Measurements from ENCODE around the gene NBDY. TPM values are rescaled to one million over a fixed set of nuclear protein-coding genes. Genes with fewer than 3 reads are reported as not detected.

NBDY gene
- total and polyA plus RNA-seq, 2 of the 13 experiments (the other 11 are each of a cell fraction or from before 2014, with no cell fraction given), result 1.4 to 1.7 TPM

DNA sequence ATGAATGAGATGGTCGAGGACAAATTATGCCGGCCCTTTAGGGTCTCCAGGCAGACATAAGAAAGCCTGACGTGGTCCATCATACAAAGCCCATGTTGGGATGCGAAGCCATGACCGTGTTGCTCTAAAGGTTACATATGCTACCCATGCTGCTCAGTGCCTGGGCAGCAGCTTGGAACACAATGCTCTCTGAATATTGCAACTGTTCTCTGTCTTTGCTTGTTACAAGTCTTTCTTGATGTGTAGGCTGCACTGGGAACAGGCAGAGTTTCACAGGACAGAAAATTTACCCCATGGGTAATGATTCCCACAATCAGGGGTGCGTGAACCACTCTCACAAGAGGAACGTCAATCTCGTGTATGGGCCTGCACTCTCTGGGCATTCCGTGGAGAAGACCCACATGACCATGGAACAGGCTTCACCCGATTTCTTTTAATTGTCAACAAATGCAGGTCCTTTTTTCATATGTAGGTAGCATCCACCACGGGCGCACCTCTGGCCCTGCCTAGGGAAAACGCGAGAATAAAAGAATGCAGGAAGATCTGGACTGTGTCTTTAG is 66.3 kb downstream of the NBDY start:
- ATAC-seq (no peak), FAIRE-seq (no peak), DNase-seq (ENCODE audit: low spot score) (no peak)
- intact Hi-C loops (cut with micrococcal nuclease; ENCODE audit: unreplicated experiment) (no loop called here), in situ Hi-C loops (cut with HindIII; ENCODE audit: extremely low pct_ligation_motif_present, low pct_unique_long_range_greater_than_20kb) (no loop called here)
- no peak overlapping the region for H3K4me2 ChIP-seq (ENCODE audit: low read depth, low read length)
- BruUV-seq (replicated peaks), result no TSS peak
- POLR2A ChIA-PET, result no interaction called here
- no peak overlapping the region for H3K27ac ChIP-seq (ENCODE audit: extremely low read length, insufficient read depth, low read length)
- no peak overlapping the region for H3K9ac ChIP-seq (ENCODE audit: insufficient read depth, low read depth, low read length)
- no peak for TF ChIP-seq ATRX (CRISPR knock-in tag; IDR thresholded peaks at IDR 0.05; ENCODE audit: borderline replicate concordance)
- TF ChIP-seq, protein P1, sequence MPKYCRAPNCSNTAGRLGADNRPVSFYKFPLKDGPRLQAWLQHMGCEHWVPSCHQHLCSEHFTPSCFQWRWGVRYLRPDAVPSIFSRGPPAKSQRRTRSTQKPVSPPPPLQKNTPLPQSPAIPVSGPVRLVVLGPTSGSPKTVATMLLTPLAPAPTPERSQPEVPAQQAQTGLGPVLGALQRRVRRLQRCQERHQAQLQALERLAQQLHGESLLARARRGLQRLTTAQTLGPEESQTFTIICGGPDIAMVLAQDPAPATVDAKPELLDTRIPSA (CRISPR knock-in tag; IDR thresholded peaks at IDR 0.05; ENCODE audit: borderline replicate concordance), result no peak
- CTCF ChIA-PET (ENCODE audit: low intra/inter-chr PET ratio, low total read pairs), result no interaction called here
- H3K79me2 ChIP-seq (ENCODE audit: insufficient read depth, low read length), result no peaks in the 10 kb centered on the region
- no peaks in the 10 kb centered on the region for H3K27me3 ChIP-seq (ENCODE audit: control insufficient read depth in 1 of 2, insufficient read depth in 2 of 2, low read length in 2 of 2)
- H3K9me3 ChIP-seq (ENCODE audit: low read length), result no peaks in the 10 kb centered on the region
- H3K36me3 ChIP-seq (replicated peaks in 1 of 2; ENCODE audit: control insufficient read depth in 1 of 2, insufficient read depth in 2 of 2, low read length in 2 of 2), result no peaks in the 10 kb centered on the region
- WGBS (ENCODE audit: low lambda C conversion rate), result 52% methylated on average over 6 of the region's 14 CpGs
- H2AFZ ChIP-seq (ENCODE audit: low read length), result no peak overlapping the region
- H4K20me1 ChIP-seq (ENCODE audit: insufficient read depth, low read length), result no peaks in the 10 kb centered on the region
- no peaks in the 10 kb centered on the region for H3K4me1 ChIP-seq (ENCODE audit: insufficient read depth, low read length)
- H3K4me3 ChIP-seq (replicated peaks in 1 of 3; ENCODE audit: insufficient read depth in 1 of 3, low read depth in 2 of 3, low read length in 3 of 3), result no peak overlapping the region

DNA sequence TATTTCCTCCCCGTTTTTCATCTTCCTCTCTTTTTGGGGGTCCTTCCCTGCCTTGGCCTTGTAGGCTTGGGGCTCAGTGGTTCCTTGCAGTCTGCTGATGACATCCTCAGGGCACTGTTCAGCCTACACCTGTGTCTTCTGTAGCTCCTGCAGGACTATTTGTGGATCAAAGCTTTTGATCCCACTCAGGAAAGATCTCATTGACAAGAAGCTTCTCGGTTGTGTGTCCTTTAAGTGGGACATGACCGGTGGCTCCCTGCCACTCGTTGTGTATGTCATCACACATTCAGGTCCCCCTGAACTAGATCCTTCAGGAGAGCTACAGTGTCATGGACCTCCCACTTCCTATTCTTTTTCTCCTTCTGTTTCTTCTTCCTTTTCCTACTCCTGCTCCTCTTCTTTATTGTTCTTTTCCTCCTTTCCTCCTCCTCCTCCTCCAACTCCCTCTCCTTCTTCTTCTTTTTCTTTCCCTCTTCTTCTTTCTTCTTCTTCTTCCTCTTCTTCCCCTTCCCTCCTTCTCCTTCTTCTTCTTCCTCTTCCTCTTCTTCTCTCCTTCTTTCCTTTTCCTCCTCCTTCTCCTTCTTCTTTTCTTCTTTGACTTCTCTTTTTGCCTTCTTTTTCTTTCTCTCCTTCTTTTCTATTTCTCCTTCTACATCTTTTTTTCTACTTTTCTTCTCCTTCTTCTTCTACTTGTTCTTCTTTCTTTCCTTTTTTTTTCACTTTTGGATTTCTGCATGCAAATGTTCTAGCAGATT is 67.8 kb downstream of the NBDY start:
- in situ Hi-C loops (cut with HindIII; ENCODE audit: extremely low pct_ligation_motif_present, low pct_unique_long_range_greater_than_20kb) (no loop called here), intact Hi-C loops (cut with micrococcal nuclease; ENCODE audit: unreplicated experiment) (no loop called here)
- WGBS (ENCODE audit: low lambda C conversion rate), result 30% methylated on average over 2 of the region's 4 CpGs
- no peak overlapping the region for H3K4me3 ChIP-seq (replicated peaks in 1 of 3; ENCODE audit: insufficient read depth in 1 of 3, low read depth in 2 of 3, low read length in 3 of 3)
- H3K9me3 ChIP-seq (ENCODE audit: low read length), result no peaks in the 10 kb centered on the region
- H3K27ac ChIP-seq (ENCODE audit: extremely low read length, insufficient read depth, low read length), result no peak overlapping the region
- no peaks in the 10 kb centered on the region for H4K20me1 ChIP-seq (ENCODE audit: insufficient read depth, low read length)
- FAIRE-seq (no peak), DNase-seq (ENCODE audit: low spot score) (no peak), ATAC-seq (no peak)
- no peaks in the 10 kb centered on the region for H3K4me1 ChIP-seq (ENCODE audit: insufficient read depth, low read length)
- H3K4me2 ChIP-seq (ENCODE audit: low read depth, low read length), result no peak overlapping the region
- H3K9ac ChIP-seq (ENCODE audit: insufficient read depth, low read depth, low read length), result no peak overlapping the region
- no peaks in the 10 kb centered on the region for H3K27me3 ChIP-seq (ENCODE audit: control insufficient read depth in 1 of 2, insufficient read depth in 2 of 2, low read length in 2 of 2)
- H3K36me3 ChIP-seq (replicated peaks in 1 of 2; ENCODE audit: control insufficient read depth in 1 of 2, insufficient read depth in 2 of 2, low read length in 2 of 2), result no peaks in the 10 kb centered on the region
- ChIA-PET CTCF (ENCODE audit: low intra/inter-chr PET ratio, low total read pairs) (no interaction called here), POLR2A (no interaction called here)
- no TSS peak for BruUV-seq (replicated peaks)
- H2AFZ ChIP-seq (ENCODE audit: low read length), result no peak overlapping the region
- TF ChIP-seq FOXK2 (IDR thresholded peaks at IDR 0.05) (no peak), KDM6A (CRISPR knock-in tag; IDR thresholded peaks at IDR 0.05; ENCODE audit: low read depth) (no peak), ZNF431 (CRISPR knock-in tag; IDR thresholded peaks at IDR 0.05; ENCODE audit: borderline replicate concordance, low read depth) (no peak), MTF2 (CRISPR knock-in tag; IDR thresholded peaks at IDR 0.05; ENCODE audit: borderline replicate concordance) (no peak), HOXA5 (CRISPR knock-in tag; IDR thresholded peaks at IDR 0.05) (no peak), NCOA1 (CRISPR knock-in tag; IDR thresholded peaks at IDR 0.05) (no peak), ZNF3 (CRISPR knock-in tag; IDR thresholded peaks at IDR 0.05) (no peak), PAF1 (CRISPR knock-in tag; IDR thresholded peaks at IDR 0.05) (no peak), SALL2 (CRISPR knock-in tag; IDR thresholded peaks at IDR 0.05) (no peak), ZBTB42 (CRISPR knock-in tag; IDR thresholded peaks at IDR 0.05) (no peak), ZNF468 (CRISPR knock-in tag; IDR thresholded peaks at IDR 0.05) (no peak)
- TF ChIP-seq, protein P2, sequence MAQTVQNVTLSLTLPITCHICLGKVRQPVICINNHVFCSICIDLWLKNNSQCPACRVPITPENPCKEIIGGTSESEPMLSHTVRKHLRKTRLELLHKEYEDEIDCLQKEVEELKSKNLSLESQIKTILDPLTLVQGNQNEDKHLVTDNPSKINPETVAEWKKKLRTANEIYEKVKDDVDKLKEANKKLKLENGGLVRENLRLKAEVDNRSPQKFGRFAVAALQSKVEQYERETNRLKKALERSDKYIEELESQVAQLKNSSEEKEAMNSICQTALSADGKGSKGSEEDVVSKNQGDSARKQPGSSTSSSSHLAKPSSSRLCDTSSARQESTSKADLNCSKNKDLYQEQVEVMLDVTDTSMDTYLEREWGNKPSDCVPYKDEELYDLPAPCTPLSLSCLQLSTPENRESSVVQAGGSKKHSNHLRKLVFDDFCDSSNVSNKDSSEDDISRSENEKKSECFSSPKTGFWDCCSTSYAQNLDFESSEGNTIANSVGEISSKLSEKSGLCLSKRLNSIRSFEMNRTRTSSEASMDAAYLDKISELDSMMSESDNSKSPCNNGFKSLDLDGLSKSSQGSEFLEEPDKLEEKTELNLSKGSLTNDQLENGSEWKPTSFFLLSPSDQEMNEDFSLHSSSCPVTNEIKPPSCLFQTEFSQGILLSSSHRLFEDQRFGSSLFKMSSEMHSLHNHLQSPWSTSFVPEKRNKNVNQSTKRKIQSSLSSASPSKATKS (CRISPR knock-in tag; IDR thresholded peaks at IDR 0.05), result no peak
- TF ChIP-seq, protein P3, sequence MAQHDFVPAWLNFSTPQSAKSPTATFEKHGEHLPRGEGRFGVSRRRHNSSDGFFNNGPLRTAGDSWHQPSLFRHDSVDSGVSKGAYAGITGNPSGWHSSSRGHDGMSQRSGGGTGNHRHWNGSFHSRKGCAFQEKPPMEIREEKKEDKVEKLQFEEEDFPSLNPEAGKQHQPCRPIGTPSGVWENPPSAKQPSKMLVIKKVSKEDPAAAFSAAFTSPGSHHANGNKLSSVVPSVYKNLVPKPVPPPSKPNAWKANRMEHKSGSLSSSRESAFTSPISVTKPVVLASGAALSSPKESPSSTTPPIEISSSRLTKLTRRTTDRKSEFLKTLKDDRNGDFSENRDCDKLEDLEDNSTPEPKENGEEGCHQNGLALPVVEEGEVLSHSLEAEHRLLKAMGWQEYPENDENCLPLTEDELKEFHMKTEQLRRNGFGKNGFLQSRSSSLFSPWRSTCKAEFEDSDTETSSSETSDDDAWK (CRISPR knock-in tag; IDR thresholded peaks at IDR 0.05), result no peak
- no peaks in the 10 kb centered on the region for H3K79me2 ChIP-seq (ENCODE audit: insufficient read depth, low read length)
